CD4-positive, alpha-beta memory T cell (primary cell): ENCODE data around the gene UST. TPM values are rescaled to one million over a fixed set of nuclear protein-coding genes. Genes with fewer than 3 reads are reported as not detected.

Source experiments
- CTCF ChIA-PET: fragments of 350-600 bp; sonication (Branson Sonifier 250); formaldehyde crosslinking; loops from one replicate; lab custom pipeline; 2021; ENCODE audit warnings: inconsistent platforms; ENCODE audit not compliant: partially characterized antibody; lab: Charles Lee
- POLR2A ChIA-PET: fragments of 350-600 bp; sonication (Branson Sonifier 250); formaldehyde crosslinking; loops from one replicate; lab custom pipeline; 2021; ENCODE audit not compliant: partially characterized antibody; lab: Charles Lee
- DNase-seq, 5 donors: peaks; one replicate each; pipeline versions ENCODE4 v3.0.0 to v3.0.0-alpha.2; 2020 to 2022; ENCODE audit warnings: mixed read lengths in 1 of 5
- H3K27ac ChIP-seq: one replicate; pipeline ENCODE4 v1.7.0; 2013; ENCODE audit warnings: low read depth, low read length
- H3K27me3 ChIP-seq: 2 replicates; pipeline ENCODE4 v1.7.0; 2013; ENCODE audit warnings: mild to moderate bottlenecking, low read length, moderate library complexity; ENCODE audit not compliant: insufficient read depth
- H3K36me3 ChIP-seq: 2 replicates; pipeline ENCODE4 v1.7.0; 2013; ENCODE audit warnings: mild to moderate bottlenecking, low read length, moderate library complexity; ENCODE audit not compliant: insufficient read depth
- H3K4me1 ChIP-seq: 2 replicates; pipeline ENCODE4 v1.7.0; 2013; ENCODE audit warnings: mild to moderate bottlenecking, low read length, moderate library complexity; ENCODE audit not compliant: insufficient read depth
- H3K4me3 ChIP-seq, 2 donors: one replicate each; pipeline ENCODE4 v1.7.0; 2013; ENCODE audit warnings: low read length in 2 of 2, mild to moderate bottlenecking in 1 of 2
- H3K9me3 ChIP-seq, 2 donors: one replicate each; pipeline ENCODE4 v1.7.0; 2013; ENCODE audit warnings: low read length in 2 of 2, control low read depth in 1 of 2; ENCODE audit not compliant: control insufficient read depth in 1 of 2
- H3K27ac Mint-ChIP-seq, 7 donors: one replicate each; pipeline ENCODE4 v1.8.0; 2020 to 2021; ENCODE audit warnings: mixed read lengths in 7 of 7, mild to moderate bottlenecking in 6 of 7, inconsistent platforms in 3 of 7, moderate library complexity in 3 of 7
- H3K27me3 Mint-ChIP-seq, 2 donors: one replicate each; pipeline ENCODE4 v1.8.0; 2020 to 2021; ENCODE audit warnings: mixed read lengths in 2 of 2
- H3K36me3 Mint-ChIP-seq, 2 donors: one replicate each; pipeline ENCODE4 v1.8.0; 2020 to 2021; ENCODE audit warnings: mixed read lengths in 2 of 2, inconsistent platforms in 1 of 2, mild to moderate bottlenecking in 1 of 2
- H3K4me1 Mint-ChIP-seq, 4 donors: one replicate each; pipeline ENCODE4 v1.8.0; 2020 to 2021; ENCODE audit warnings: mixed read lengths in 4 of 4, mild to moderate bottlenecking in 1 of 4
- H3K4me3 Mint-ChIP-seq, 8 donors: one replicate each; pipeline ENCODE4 v1.8.0; 2020 to 2021; ENCODE audit warnings: mixed read lengths in 8 of 8, mild to moderate bottlenecking in 7 of 8, moderate library complexity in 6 of 8, inconsistent platforms in 3 of 8
- H3K9me3 Mint-ChIP-seq, 8 donors: one replicate each; pipeline ENCODE4 v1.8.0; 2020 to 2021; ENCODE audit warnings: mixed read lengths in 8 of 8, mild to moderate bottlenecking in 5 of 8, inconsistent platforms in 3 of 8, moderate library complexity in 1 of 8
- intact Hi-C: fragments of 100-400 bp; cut with micrococcal nuclease; formaldehyde crosslinking; loops from one replicate; pipeline ENCODE4 v1.15.1; 2023
- polyA plus RNA-seq, 2 donors: library from polyadenylated mRNA; unstranded; fragments of 300-500 nt; fragmentation: Illumina TruSeq; gene quantifications; one replicate each; pipeline ENCODE4 v1.2.3, GENCODE V29; 2021
- total RNA-seq, 2 experiments: library from RNA; stranded (reverse); gene quantifications; one replicate each; pipeline ENCODE4 v1.2.3, GENCODE V29; 2021

Gene UST
- total and polyA plus RNA-seq, 4 experiments from 2014 or later, result 2.2 to 7.6 (median 5.1) TPM

GRCh38 chr6:149052350-149053106, 305.7 kb downstream of the UST start:
- CTCF ChIA-PET, result interaction anchor here (0.5 to 1.2 kb wide), 3 partner anchors 24 to 380 kb away, joined by 3 to 4 read pairs (median 3); no protein-coding TSS in a partner anchor
- intact Hi-C loops, result no loop called here
- no peaks in the 10 kb centered on the region for H3K36me3 ChIP-seq
- H3K4me3 ChIP-seq, result no peak overlapping the region
- Mint-ChIP-seq H3K9me3 (no peaks in the 10 kb centered on the region), H3K27ac (peak overlapping the region in 2 of 7 donors; percentile 5 to 48), H3K4me1 (peaks cover 14 to 38% (median 34%) of the 10 kb centered on the region in 4 donors), H3K27me3 (no peaks in the 10 kb centered on the region), H3K4me3 (peak overlapping the region in 2 of 8 donors; percentile 4 to 16), H3K36me3 (peaks cover 0 to 3% of the 10 kb centered on the region in 2 donors)
- DNase-seq, result no peak
- H3K27ac ChIP-seq, result no peak overlapping the region
- POLR2A ChIA-PET, result no interaction called here
- no peaks in the 10 kb centered on the region for H3K27me3 ChIP-seq
- no peaks in the 10 kb centered on the region for H3K9me3 ChIP-seq
- H3K4me1 ChIP-seq, result peaks cover 21% of the 10 kb centered on the region

- H3K36me3 ChIP-seq, result no peaks in the 10 kb centered on the region
- DNase-seq, result no peak
- peaks cover 21% of the 10 kb centered on the region for H3K4me1 ChIP-seq
- H3K27ac ChIP-seq, result no peak overlapping the region
- no peak overlapping the region for H3K4me3 Mint-ChIP-seq
- POLR2A ChIA-PET, result interaction anchor here (0.7 to 1.5 kb wide), 5 partner anchors 9 to 21 kb away, joined by 3 to 7 read pairs (median 6); no protein-coding TSS in a partner anchor
- H3K27me3 ChIP-seq, result no peaks in the 10 kb centered on the region
- H3K4me3 ChIP-seq, result no peak overlapping the region
- no peaks in the 10 kb centered on the region for H3K27me3 Mint-ChIP-seq
- no peaks in the 10 kb centered on the region for H3K9me3 ChIP-seq
- CTCF ChIA-PET, result interaction anchor here (0.9 to 2.0 kb wide), 3 partner anchors 8 to 28 kb away, joined by 3 to 9 read pairs (median 3); no protein-coding TSS in a partner anchor
- intact Hi-C loops, result no loop called here
- peak overlapping the region in 4 of 7 donors; percentile 11 to 73 (median 42) for H3K27ac Mint-ChIP-seq
- H3K4me1 Mint-ChIP-seq, result peaks cover 16 to 36% (median 29%) of the 10 kb centered on the region in 4 donors
- H3K36me3 Mint-ChIP-seq, result peaks cover 0 to 3% of the 10 kb centered on the region in 2 donors
- H3K9me3 Mint-ChIP-seq, result no peaks in the 10 kb centered on the region
Measured at GRCh38 chr6:149053848-149054558, 307.2 kb downstream of the UST start.

- Mint-ChIP-seq H3K9me3 (no peaks in the 10 kb centered on the region), H3K4me3 (no peak overlapping the region)
Measured at GRCh38 chr6:149054559-149055194, 307.8 kb downstream of the UST start.

GRCh38 chr6:149055195-149055899, 308.5 kb downstream of the UST start:
- ChIA-PET CTCF (interaction anchor here (2.0 to 2.6 kb wide), 2 partner anchors 7 to 376 kb away, joined by 8 to 9 read pairs; no protein-coding TSS in a partner anchor), POLR2A (interaction anchor here (1.5 kb wide), 1 partner anchor 9 kb away, joined by 6 read pairs; no protein-coding TSS in a partner anchor)
- peak overlapping the region in 1 of 7 donors; percentile 32 for H3K27ac Mint-ChIP-seq
- H3K27ac ChIP-seq, result no peak overlapping the region
- H3K36me3 ChIP-seq, result no peaks in the 10 kb centered on the region
- DNase-seq, result no peak
- no peaks in the 10 kb centered on the region for H3K9me3 Mint-ChIP-seq
- no peaks in the 10 kb centered on the region for H3K27me3 Mint-ChIP-seq
- H3K36me3 Mint-ChIP-seq, result peaks cover 0 to 3% of the 10 kb centered on the region in 2 donors
- no peaks in the 10 kb centered on the region for H3K27me3 ChIP-seq
- H3K4me1 Mint-ChIP-seq, result peaks cover 23 to 42% (median 35%) of the 10 kb centered on the region in 4 donors
- peaks cover 34% of the 10 kb centered on the region for H3K4me1 ChIP-seq
- H3K4me3 ChIP-seq, result no peak overlapping the region
- H3K9me3 ChIP-seq, result no peaks in the 10 kb centered on the region
- intact Hi-C loops, result no loop called here
- peak overlapping the region in 1 of 8 donors; percentile 4 for H3K4me3 Mint-ChIP-seq

More at GRCh38 chr6:149054559-149055194, 307.8 kb downstream of the UST start:
- H3K36me3 ChIP-seq, result no peaks in the 10 kb centered on the region
- H3K4me1 Mint-ChIP-seq, result peaks cover 17 to 38% (median 31%) of the 10 kb centered on the region in 4 donors
- peaks cover 28% of the 10 kb centered on the region for H3K4me1 ChIP-seq
- intact Hi-C loops, result no loop called here
- peak overlapping the region in 5 of 7 donors; percentile 11 to 73 (median 37) for H3K27ac Mint-ChIP-seq
- CTCF ChIA-PET, result interaction anchor here (2.0 kb wide), 1 partner anchor 8 kb away, joined by 9 read pairs; no protein-coding TSS in a partner anchor
- no peaks in the 10 kb centered on the region for H3K9me3 ChIP-seq
- no peaks in the 10 kb centered on the region for H3K27me3 Mint-ChIP-seq
- no peak overlapping the region for H3K4me3 ChIP-seq
- H3K27me3 ChIP-seq, result no peaks in the 10 kb centered on the region
- DNase-seq, result no peak
- H3K27ac ChIP-seq, result no peak overlapping the region
- POLR2A ChIA-PET, result interaction anchor here (1.3 to 1.5 kb wide), 4 partner anchors 8 to 22 kb away, joined by 3 to 7 read pairs (median 6); no protein-coding TSS in a partner anchor
- peaks cover 0 to 3% of the 10 kb centered on the region in 2 donors for H3K36me3 Mint-ChIP-seq

GRCh38 chr6:149056777-149057463, 310.1 kb downstream of the UST start:
- DNase-seq, result no peak
- Histone ChIP-seq H3K4me1 (peaks cover 50% of the 10 kb centered on the region), H3K36me3 (no peaks in the 10 kb centered on the region), H3K27me3 (no peaks in the 10 kb centered on the region), H3K27ac (no peak overlapping the region), H3K4me3 (no peak overlapping the region), H3K9me3 (no peaks in the 10 kb centered on the region)
- peaks cover 36 to 57% (median 48%) of the 10 kb centered on the region in 4 donors for H3K4me1 Mint-ChIP-seq
- no peaks in the 10 kb centered on the region for H3K36me3 Mint-ChIP-seq
- intact Hi-C loops, result no loop called here
- ChIA-PET POLR2A (interaction anchor here (10.4 kb wide), 1 partner anchor 9 kb away, joined by 118 read pairs; no protein-coding TSS in a partner anchor), CTCF (interaction anchor here (2.6 kb wide), 1 partner anchor 375 kb away, joined by 8 read pairs; no protein-coding TSS in a partner anchor)
- no peaks in the 10 kb centered on the region for H3K9me3 Mint-ChIP-seq
- H3K27ac Mint-ChIP-seq, result peak overlapping the region in 2 of 7 donors; percentile 19 to 24
- no peak overlapping the region for H3K4me3 Mint-ChIP-seq
- H3K27me3 Mint-ChIP-seq, result no peaks in the 10 kb centered on the region

- Histone ChIP-seq H3K4me3 (no peak overlapping the region), H3K36me3 (no peaks in the 10 kb centered on the region), H3K27me3 (no peaks in the 10 kb centered on the region), H3K27ac (no peak overlapping the region), H3K9me3 (no peaks in the 10 kb centered on the region), H3K4me1 (peaks cover 52% of the 10 kb centered on the region)
- intact Hi-C loops, result no loop called here
- no peaks in the 10 kb centered on the region for H3K36me3 Mint-ChIP-seq
- H3K4me3 Mint-ChIP-seq, result no peak overlapping the region
- ChIA-PET POLR2A (interaction anchor here (10.4 kb wide), 1 partner anchor 10 kb away, joined by 118 read pairs; no protein-coding TSS in a partner anchor), CTCF (interaction anchor here (1.4 to 2.6 kb wide), 2 partner anchors 12 to 374 kb away, joined by 4 to 8 read pairs; no protein-coding TSS in a partner anchor)
- no peak for DNase-seq
- peaks cover 36 to 59% (median 46%) of the 10 kb centered on the region in 4 donors for H3K4me1 Mint-ChIP-seq
- no peaks in the 10 kb centered on the region for H3K27me3 Mint-ChIP-seq
- no peak overlapping the region for H3K27ac Mint-ChIP-seq
- H3K9me3 Mint-ChIP-seq, result no peaks in the 10 kb centered on the region
Measured at GRCh38 chr6:149057464-149057840, 310.6 kb downstream of the UST start.
